Left kidney (tissue), 8 donors: ENCODE data around the gene CYB561. TPM values are rescaled to one million over a fixed set of nuclear protein-coding genes. Genes with fewer than 3 reads are reported as not detected.

Experiments used
- DNase-seq: peaks from one replicate; pipeline ENCODE4 v3.0.0-alpha.2; 2013
- long read RNA-seq, 8 donors: transcript quantifications; one replicate each; lab custom pipeline, GENCODE V29; 2026
- polyA plus RNA-seq: library from polyadenylated mRNA; unstranded; fragments of 120-200 nt; gene quantifications from one replicate; pipeline ENCODE4 v1.2.1, GENCODE V29; 2013; ENCODE audit not compliant: insufficient read length

Gene CYB561
- polyA plus RNA-seq: 24.7 TPM
- long read RNA-seq, donor 1, transcript CYB561-203 (6 exons, 3,151 nt): major isoform, 5 of 13 reads
- long read RNA-seq, donor 1, partial matches to known transcripts: 0 of 13 reads
- long read RNA-seq, donor 1, other reads (novel, unspliced or antisense): 0 of 13 reads
- long read RNA-seq, donor 2, partial matches to known transcripts: 0 of 8 reads
- long read RNA-seq, donor 2, other reads (novel, unspliced or antisense): 0 of 8 reads
- long read RNA-seq, donor 3, partial matches to known transcripts: 0 of 3 reads
- long read RNA-seq, donor 3, other reads (novel, unspliced or antisense): 0 of 3 reads
- long read RNA-seq, donor 4, partial matches to known transcripts: 0 of 2 reads
- long read RNA-seq, donor 4, other reads (novel, unspliced or antisense): 0 of 2 reads
- long read RNA-seq, donor 5, transcript CYB561-201 (6 exons, 3,001 nt): major isoform, 7 of 14 reads
- long read RNA-seq, donor 5, partial matches to known transcripts: 0 of 14 reads
- long read RNA-seq, donor 5, other reads (novel, unspliced or antisense): 0 of 14 reads
- long read RNA-seq, donor 6, transcript CYB561-201 (6 exons, 3,001 nt): major isoform, 6 of 10 reads
- long read RNA-seq, donor 6, partial matches to known transcripts: 0 of 10 reads
- long read RNA-seq, donor 6, other reads (novel, unspliced or antisense): 0 of 10 reads
- long read RNA-seq, donor 7, partial matches to known transcripts: 0 of 5 reads
- long read RNA-seq, donor 7, other reads (novel, unspliced or antisense): 0 of 5 reads
- long read RNA-seq, donor 8, partial matches to known transcripts: 0 of 5 reads
- long read RNA-seq, donor 8, other reads (novel, unspliced or antisense): 0 of 5 reads

- DNase-seq: peak; percentile 70
Observed at GRCh38 chr17:63445954-63446752, at the start of gene CYB561. Gene CYB561 (minus strand): TSS chr17:63446306. CDS start chr17:63437547, 8,759 bp downstream.

GRCh38 chr17:63495491-63495890 is 49.4 kb upstream of the CYB561 start:
- DNase-seq: no peak

GRCh38 chr17:63494300-63494928 is 48.3 kb upstream of the CYB561 start:
- DNase-seq: no peak

GRCh38 chr17:63493411-63493810 is 47.3 kb upstream of the CYB561 start:
- DNase-seq: no peak

GRCh38 chr17:63492940-63493339 is 46.8 kb upstream of the CYB561 start:
- no peak for DNase-seq

GRCh38 chr17:63491977-63492618 is 46.0 kb upstream of the CYB561 start:
- peak; percentile 61 for DNase-seq

- DNase-seq: no peak
Observed at GRCh38 chr17:63491413-63491812, 45.3 kb upstream of the CYB561 start.

GRCh38 chr17:63490858-63491400 is 44.8 kb upstream of the CYB561 start:
- no peak for DNase-seq

GRCh38 chr17:63490329-63490728 is 44.2 kb upstream of the CYB561 start:
- DNase-seq: no peak

GRCh38 chr17:63489291-63489690 is 43.2 kb upstream of the CYB561 start:
- no peak for DNase-seq

GRCh38 chr17:63488851-63489250 is 42.7 kb upstream of the CYB561 start:
- no peak for DNase-seq

- DNase-seq: no peak
Observed at GRCh38 chr17:63487014-63487339, 40.9 kb upstream of the CYB561 start.

- DNase-seq: no peak
Observed at GRCh38 chr17:63486317-63487013, 40.4 kb upstream of the CYB561 start.

GRCh38 chr17:63483655-63484575 is 37.8 kb upstream of the CYB561 start:
- no peak for DNase-seq

- DNase-seq: no peak
Observed at GRCh38 chr17:63483038-63483437, 36.9 kb upstream of the CYB561 start.

GRCh38 chr17:63482509-63482908 is 36.4 kb upstream of the CYB561 start:
- no peak for DNase-seq

GRCh38 chr17:63481488-63481870 is 35.4 kb upstream of the CYB561 start:
- no peak for DNase-seq

GRCh38 chr17:63480826-63481487 is 34.9 kb upstream of the CYB561 start:
- no peak for DNase-seq
